Left kidney (tissue), 1 donor: ENCODE measurements around the gene USP9X. TPM values are rescaled to one million over a fixed set of nuclear protein-coding genes. Genes with fewer than 3 reads are reported as not detected.

Source experiments
- polyA plus RNA-seq: library from polyadenylated mRNA; unstranded; fragments of 120-200 nt; gene quantifications from one replicate; pipeline ENCODE4 v1.2.1, GENCODE V29; 2013; ENCODE audit not compliant: insufficient read length

USP9X gene
- polyA plus RNA-seq, 1 donor: 76.9 TPM

Other genes with a start within 250 kb of the USP9X start
- 256 TPM for gene DDX3X, start 248.7 kb downstream of the USP9X start, polyA plus RNA-seq